ENCODE results near the gene CCNF. TPM values are rescaled to one million over a fixed set of nuclear protein-coding genes. Genes with fewer than 3 reads are reported as not detected.

CCNF gene
- total RNA-seq, 1 donor from 2014 or later, result 36.0 TPM

DNA sequence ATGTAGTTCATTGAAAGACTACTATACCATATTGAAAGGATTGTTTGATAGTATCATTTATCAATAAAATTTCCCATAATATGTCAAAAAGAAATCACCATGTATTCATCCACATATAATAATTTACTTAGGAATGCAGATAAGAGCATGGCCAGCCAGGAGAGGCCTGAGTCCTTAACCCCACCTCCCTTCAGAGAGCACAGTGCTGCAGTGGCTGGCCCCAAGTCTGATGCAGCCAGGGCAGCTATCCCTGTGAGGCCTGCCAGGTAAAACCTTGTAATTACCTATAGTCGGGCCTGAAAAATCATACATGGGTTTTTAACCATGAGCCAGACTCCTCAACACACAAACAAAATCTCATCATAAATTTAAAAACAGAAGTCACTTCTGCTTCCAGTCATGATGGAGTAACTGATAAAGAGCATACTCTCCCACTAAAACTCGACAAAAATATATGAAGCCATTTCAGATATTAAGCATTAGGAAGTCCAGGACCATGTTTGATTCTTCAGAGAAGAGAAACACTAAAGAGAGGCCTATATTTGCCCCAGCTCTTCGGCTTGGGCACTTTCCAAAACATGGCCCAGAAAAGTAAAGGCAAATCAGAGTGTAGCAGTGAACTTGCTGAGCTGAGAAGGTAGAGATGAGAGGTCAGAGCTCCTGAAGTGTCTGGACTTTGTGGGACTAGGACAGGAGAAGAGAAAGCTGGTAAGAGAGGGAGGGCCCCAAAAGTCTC is 40.9 kb upstream of the CCNF start:
- Mint-ChIP-seq H3K27ac (no peak overlapping the region), H3K36me3 (no peaks in the 10 kb centered on the region), H3K27me3 (peaks cover 11% of the 10 kb centered on the region), H3K4me1 (ENCODE audit: unreplicated experiment) (no peaks in the 10 kb centered on the region), H3K9me3 (peaks cover 12% of the 10 kb centered on the region), H3K4me3 (no peak overlapping the region)
- no peak for DNase-seq (ENCODE audit: extremely low spot score, unreplicated experiment)
- TF ChIP-seq, protein P1, sequence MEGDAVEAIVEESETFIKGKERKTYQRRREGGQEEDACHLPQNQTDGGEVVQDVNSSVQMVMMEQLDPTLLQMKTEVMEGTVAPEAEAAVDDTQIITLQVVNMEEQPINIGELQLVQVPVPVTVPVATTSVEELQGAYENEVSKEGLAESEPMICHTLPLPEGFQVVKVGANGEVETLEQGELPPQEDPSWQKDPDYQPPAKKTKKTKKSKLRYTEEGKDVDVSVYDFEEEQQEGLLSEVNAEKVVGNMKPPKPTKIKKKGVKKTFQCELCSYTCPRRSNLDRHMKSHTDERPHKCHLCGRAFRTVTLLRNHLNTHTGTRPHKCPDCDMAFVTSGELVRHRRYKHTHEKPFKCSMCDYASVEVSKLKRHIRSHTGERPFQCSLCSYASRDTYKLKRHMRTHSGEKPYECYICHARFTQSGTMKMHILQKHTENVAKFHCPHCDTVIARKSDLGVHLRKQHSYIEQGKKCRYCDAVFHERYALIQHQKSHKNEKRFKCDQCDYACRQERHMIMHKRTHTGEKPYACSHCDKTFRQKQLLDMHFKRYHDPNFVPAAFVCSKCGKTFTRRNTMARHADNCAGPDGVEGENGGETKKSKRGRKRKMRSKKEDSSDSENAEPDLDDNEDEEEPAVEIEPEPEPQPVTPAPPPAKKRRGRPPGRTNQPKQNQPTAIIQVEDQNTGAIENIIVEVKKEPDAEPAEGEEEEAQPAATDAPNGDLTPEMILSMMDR (conservative IDR thresholded peaks at IDR 0.05), result no peak

DNA sequence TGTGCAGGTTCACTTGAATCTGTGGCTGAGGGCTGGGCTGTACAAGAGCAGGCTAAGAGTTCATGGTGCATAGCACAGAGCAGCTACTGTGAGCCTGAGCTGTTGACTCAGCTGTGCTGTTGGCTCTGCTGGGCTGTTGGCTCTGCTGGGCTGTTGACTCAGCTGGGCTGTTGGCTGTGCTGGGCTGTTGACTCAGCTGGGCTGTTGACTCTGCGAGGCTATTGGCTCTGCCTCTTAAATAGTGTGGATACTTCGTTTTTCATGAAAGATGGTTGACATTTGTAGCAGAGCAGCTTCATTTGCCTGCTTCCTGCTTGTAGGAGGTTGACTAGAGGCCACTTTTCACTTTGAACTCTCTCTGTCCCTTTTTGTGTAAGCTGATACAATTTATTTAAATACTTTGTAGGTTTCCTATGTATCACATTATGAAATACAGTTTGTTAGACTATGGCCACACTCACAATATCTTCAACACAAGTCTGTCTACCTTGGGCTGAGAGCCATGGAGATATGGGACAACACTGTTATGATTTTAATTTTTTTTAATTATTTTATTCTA is 40.3 kb upstream of the CCNF start:
- Mint-ChIP-seq H3K36me3 (no peaks in the 10 kb centered on the region), H3K27ac (no peak overlapping the region)

DNA sequence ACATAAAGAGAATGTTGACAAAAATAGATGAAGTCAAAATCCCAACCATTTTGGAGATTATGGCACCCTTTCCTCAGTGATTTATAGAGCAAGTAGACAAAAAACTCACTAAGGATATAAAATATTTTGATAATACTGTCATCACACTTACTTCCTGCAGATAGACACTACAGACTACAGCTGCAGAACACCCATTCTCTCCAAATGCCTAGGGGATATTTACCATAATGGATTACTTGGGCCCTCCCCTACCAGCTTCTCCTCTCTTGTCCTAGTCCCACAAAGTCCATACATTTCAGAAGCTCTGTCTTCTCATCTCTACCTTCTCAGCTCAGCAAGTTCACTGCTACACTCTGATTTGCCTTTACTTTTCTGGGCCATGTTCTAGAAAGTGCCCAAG is 37.2 kb upstream of the CCNF start:
- Mint-ChIP-seq H3K27me3 (peaks cover 19% of the 10 kb centered on the region), H3K9me3 (peaks cover 9% of the 10 kb centered on the region), H3K36me3 (no peaks in the 10 kb centered on the region), H3K4me1 (ENCODE audit: unreplicated experiment) (no peaks in the 10 kb centered on the region), H3K4me3 (no peak overlapping the region), H3K27ac (no peak overlapping the region)
- no peak for DNase-seq (ENCODE audit: extremely low spot score, unreplicated experiment)
- TF ChIP-seq, protein P1 (conservative IDR thresholded peaks at IDR 0.05), result no peak

More for the DNA sequence above, 40.3 kb upstream of the CCNF start:
- peaks cover 12% of the 10 kb centered on the region for H3K9me3 Mint-ChIP-seq
- H3K4me3 Mint-ChIP-seq, result no peak overlapping the region
- no peaks in the 10 kb centered on the region for H3K4me1 Mint-ChIP-seq (ENCODE audit: unreplicated experiment)
- no peak for DNase-seq (ENCODE audit: extremely low spot score, unreplicated experiment)
- peaks cover 13% of the 10 kb centered on the region for H3K27me3 Mint-ChIP-seq
- TF ChIP-seq, protein P1 (conservative IDR thresholded peaks at IDR 0.05), result no peak

DNA sequence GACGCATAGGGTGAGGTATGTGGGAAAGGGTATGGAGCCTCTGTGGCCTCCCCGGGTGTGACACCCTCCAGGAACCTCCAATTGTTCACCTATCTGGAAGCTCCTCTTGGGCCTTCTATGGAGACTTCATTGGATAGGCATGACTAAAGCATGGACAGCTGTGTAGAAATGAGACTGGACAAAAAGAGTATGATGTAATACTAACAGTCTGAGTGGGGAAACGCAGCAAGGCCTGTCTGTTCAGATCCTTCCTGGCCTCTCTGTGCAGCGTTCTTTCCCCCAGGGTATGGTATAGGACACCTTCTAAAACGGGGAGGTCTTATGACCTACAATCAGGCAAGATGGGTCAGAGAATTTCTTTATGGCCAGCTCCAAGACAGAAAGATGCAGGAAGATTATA is 30.7 kb upstream of the CCNF start:
- no peaks in the 10 kb centered on the region for H3K36me3 Mint-ChIP-seq
- no peak overlapping the region for H3K4me3 Mint-ChIP-seq
- H3K4me1 Mint-ChIP-seq (ENCODE audit: unreplicated experiment), result no peaks in the 10 kb centered on the region
- TF ChIP-seq, protein P1 (conservative IDR thresholded peaks at IDR 0.05), result no peak
- DNase-seq (ENCODE audit: extremely low spot score, unreplicated experiment), result peak; percentile 20
- H3K27ac Mint-ChIP-seq, result no peak overlapping the region
- no peaks in the 10 kb centered on the region for H3K9me3 Mint-ChIP-seq
- peaks cover 19% of the 10 kb centered on the region for H3K27me3 Mint-ChIP-seq

DNA sequence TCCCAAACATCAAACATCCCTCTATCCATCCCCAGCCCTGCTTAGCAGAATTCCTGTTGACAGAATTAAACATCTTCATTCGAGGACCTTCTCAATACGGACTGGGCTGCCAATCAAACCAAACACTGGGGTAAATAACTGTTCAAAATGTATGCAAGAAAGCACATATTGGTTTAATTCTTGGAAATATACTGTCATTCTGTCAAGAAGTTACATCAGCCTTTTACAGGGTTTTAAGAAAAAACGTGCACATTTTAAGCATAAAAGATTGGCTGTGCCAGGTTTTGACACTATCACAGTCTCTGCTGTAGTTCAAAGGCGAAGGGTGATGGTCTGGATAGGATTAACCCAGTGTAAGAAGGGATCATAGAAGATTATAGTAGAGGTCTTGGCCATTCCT is 25.1 kb upstream of the CCNF start:
- DNase-seq (ENCODE audit: extremely low spot score, unreplicated experiment), result peak; percentile 11
- no peaks in the 10 kb centered on the region for H3K4me1 Mint-ChIP-seq (ENCODE audit: unreplicated experiment)
- H3K27me3 Mint-ChIP-seq, result peaks cover 18% of the 10 kb centered on the region
- TF ChIP-seq, protein P1 (conservative IDR thresholded peaks at IDR 0.05), result no peak
- H3K9me3 Mint-ChIP-seq, result no peaks in the 10 kb centered on the region
- H3K4me3 Mint-ChIP-seq, result no peak overlapping the region
- no peak overlapping the region for H3K27ac Mint-ChIP-seq
- no peaks in the 10 kb centered on the region for H3K36me3 Mint-ChIP-seq
